ENCODE data around the gene GRB10. TPM values are rescaled to one million over a fixed set of nuclear protein-coding genes. Genes with fewer than 3 reads are reported as not detected.

The GRB10 gene
- total and polyA plus RNA-seq, 2 of the 8 experiments (the other 6 are each of a cell fraction or from before 2014, with no cell fraction given): 35.7 to 97.0 TPM

DNA sequence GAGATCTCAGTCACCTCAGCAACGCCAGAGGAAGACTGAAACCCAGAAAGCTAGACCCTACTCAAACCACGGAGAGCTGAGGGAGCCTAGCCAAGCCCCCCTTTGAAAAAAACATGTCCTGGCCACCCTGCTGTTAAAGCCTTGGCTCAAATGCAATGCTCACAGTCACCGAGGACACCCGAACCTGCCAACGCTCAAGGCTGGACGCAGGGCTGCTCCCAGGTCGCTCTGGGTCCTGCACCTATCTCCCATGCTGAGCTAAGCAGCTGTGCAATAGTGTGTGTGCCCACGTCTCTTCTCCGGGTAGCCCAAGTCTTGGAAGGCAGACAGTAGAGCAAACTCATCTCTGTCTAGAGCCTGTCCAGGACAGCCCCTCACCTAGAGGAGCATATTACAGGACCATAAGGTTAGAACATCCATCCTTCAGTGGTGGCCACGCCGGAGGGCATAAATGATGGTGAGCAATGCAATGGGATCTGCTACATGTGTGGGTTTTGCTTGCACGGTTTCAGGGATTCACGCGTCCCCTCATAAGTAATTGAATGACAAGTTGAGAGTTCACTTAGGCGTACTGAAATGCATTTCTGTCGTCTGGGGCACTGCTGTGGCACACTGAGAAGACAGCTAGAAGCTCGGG, 123.2 kb downstream of the GRB10 start:
- Histone ChIP-seq H4K8ac (ENCODE audit: extremely low read depth, insufficient read depth, low read length) (no peak overlapping the region), H3K23ac (ENCODE audit: insufficient read length) (no peak overlapping the region), H4K91ac (replicated peaks; ENCODE audit: insufficient read length, low read length) (no peak overlapping the region), H3K27ac (ENCODE audit: low read depth, low read length) (no peak overlapping the region), H3K27me3 (replicated peaks in 1 of 4; ENCODE audit: control insufficient read depth in 3 of 4, extremely low read depth in 1 of 4, insufficient read depth in 3 of 4, low read length in 3 of 4) (no peaks in the 10 kb centered on the region), H2BK15ac (ENCODE audit: low read length) (no peak overlapping the region), H3K4ac (replicated peaks; ENCODE audit: insufficient read length, low read depth, low read length) (no peak overlapping the region), H3K79me1 (ENCODE audit: low read depth, low read length) (peaks cover 11% of the 10 kb centered on the region), H2AFZ (ENCODE audit: low read length) (no peak overlapping the region), H4K5ac (ENCODE audit: insufficient read length, low read depth, low read length) (no peak overlapping the region), H3K14ac (ENCODE audit: insufficient read length) (no peak overlapping the region), H2BK20ac (ENCODE audit: low read length) (no peak overlapping the region), H3K36me3 (ENCODE audit: control insufficient read depth in 2 of 4, insufficient read depth in 4 of 4, low read length in 3 of 4) (peaks cover 0 to 10% (median 6%) of the 10 kb centered on the region in 4 experiments; a peak in 4 of 8 replicates), H2AK5ac (ENCODE audit: low read depth, low read length) (no peak overlapping the region), H3K23me2 (ENCODE audit: low read depth, low read length) (no peaks in the 10 kb centered on the region), H3K4me1 (replicated peaks in 1 of 4; ENCODE audit: control insufficient read depth in 3 of 4, insufficient read depth in 4 of 4, low read length in 3 of 4) (no peaks in the 10 kb centered on the region), H3K56ac (replicated peaks; ENCODE audit: insufficient read length, low read depth, low read length) (no peak overlapping the region), H3K79me2 (ENCODE audit: control insufficient read depth in 1 of 2, insufficient read depth in 2 of 2, low read length in 2 of 2) (peaks cover 0 to 3% of the 10 kb centered on the region in 2 experiments; a peak in 1 of 4 replicates), H2BK12ac (ENCODE audit: low read depth, low read length) (no peak overlapping the region), H3K4me3 (ENCODE audit: extremely low read depth in 1 of 4, insufficient read depth in 2 of 4, low read depth in 3 of 4, low read length in 4 of 4) (no peak overlapping the region), H3K9ac (replicated peaks in 1 of 4; ENCODE audit: extremely low read depth in 1 of 4, low read depth in 3 of 4, low read length in 3 of 4) (no peak overlapping the region), H3K4me2 (ENCODE audit: insufficient read depth in 1 of 2, low read depth in 2 of 2, low read length in 2 of 2) (no peak overlapping the region), H3K9me3 (ENCODE audit: insufficient read depth in 2 of 2, low read depth in 1 of 2, low read length in 1 of 2) (no peaks in the 10 kb centered on the region), H3K18ac (ENCODE audit: extremely low read depth, low read length) (no peak overlapping the region), H2BK5ac (ENCODE audit: low read depth, low read length) (no peak overlapping the region), H4K20me1 (replicated peaks in 1 of 2; ENCODE audit: control insufficient read depth in 1 of 2, insufficient read depth in 2 of 2, low read length in 2 of 2) (peaks cover 4 to 5% of the 10 kb centered on the region in 2 experiments), H2BK120ac (replicated peaks; ENCODE audit: low read depth, low read length) (no peak overlapping the region)
- FAIRE-seq (no peak), DNase-seq (ENCODE audit: low read depth in 1 of 2, low spot score in 2 of 2) (peak in 1 of 2 experiments; percentile 32)
- TF ChIP-seq SIX5 (IDR thresholded peaks at IDR 0.05; ENCODE audit: low read depth, low read length): no peak
- no peak for TF ChIP-seq NANOG (IDR thresholded peaks at IDR 0.05; ENCODE audit: insufficient read depth, low read depth, low read length, poor library complexity, severe bottlenecking)
- TF ChIP-seq, protein P1, sequence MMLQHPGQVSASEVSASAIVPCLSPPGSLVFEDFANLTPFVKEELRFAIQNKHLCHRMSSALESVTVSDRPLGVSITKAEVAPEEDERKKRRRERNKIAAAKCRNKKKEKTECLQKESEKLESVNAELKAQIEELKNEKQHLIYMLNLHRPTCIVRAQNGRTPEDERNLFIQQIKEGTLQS (IDR thresholded peaks at IDR 0.05; ENCODE audit: insufficient read depth, low read depth, low read length): no peak
- ChIA-PET POLR2A (ENCODE audit: partially characterized antibody) (interaction anchor here (0.6 kb wide), 1 partner anchor 769 kb away, joined by 3 read pairs; no protein-coding TSS in a partner anchor), CTCF (ENCODE audit: partially characterized antibody) (interaction anchor here (0.9 to 1.5 kb wide), 7 partner anchors 11 to 482 kb away, joined by 3 to 5 read pairs (median 3); no protein-coding TSS in a partner anchor)
- WGBS, 2 experiments (ENCODE audit: extremely low coverage in 1 of 2, insufficient coverage in 1 of 2, insufficient read length in 1 of 2, insufficient replicate concordance in 2 of 2, low coverage in 1 of 2, low lambda C conversion rate in 2 of 2, missing lambda C conversion rate in 1 of 2): 89% methylated on average over 17 of the region's 17 CpGs; no CpG with 5 or more reads in 1 of the 2 experiments

All from H1 (cell line).